PFSK-1 (cell line): ENCODE data around the gene KCNQ1.

Experiments
- FOXP2 ChIP-seq: optimal IDR thresholded peaks from 2 replicates; pipeline ENCODE3; 2011; ENCODE audit warnings: borderline replicate concordance, control low read depth, inconsistent platforms; ENCODE audit not compliant: insufficient read depth; ENCODE audit errors: extremely low read length, extremely low read depth
- POLR2AphosphoS5 ChIP-seq: IDR thresholded peaks from 2 replicates; pipeline ENCODE4 v1.6.1; 2012; ENCODE audit warnings: low read depth, mild to moderate bottlenecking, control low read depth, low read length, moderate library complexity
- SIN3A ChIP-seq: IDR thresholded peaks from 2 replicates; pipeline ENCODE4 v1.6.1; 2012; ENCODE audit warnings: mild to moderate bottlenecking, low read length, moderate library complexity, borderline replicate concordance; ENCODE audit not compliant: insufficient read depth
- TAF1 ChIP-seq: IDR thresholded peaks from 2 replicates; pipeline ENCODE4 v1.6.1; 2012; ENCODE audit warnings: low read length, control low read depth, borderline replicate concordance; ENCODE audit not compliant: insufficient read depth
- TF ChIP-seq, protein P1 (sequence below), 2 experiments: IDR thresholded peaks; 2 replicates each; pipeline versions ENCODE4 v1.6.1 to v1.8.0; 2011 to 2012; ENCODE audit warnings: low read depth in 2 of 2, low read length in 2 of 2, control low read depth in 1 of 2, inconsistent platforms in 1 of 2, mild to moderate bottlenecking in 1 of 2, moderate library complexity in 1 of 2; ENCODE audit not compliant: insufficient read depth in 1 of 2

GRCh38 chr11:2415601-2416380 lies 29.0 kb upstream of the KCNQ1 start:
- TF ChIP-seq TAF1, result no peak
- TF ChIP-seq, protein P1, sequence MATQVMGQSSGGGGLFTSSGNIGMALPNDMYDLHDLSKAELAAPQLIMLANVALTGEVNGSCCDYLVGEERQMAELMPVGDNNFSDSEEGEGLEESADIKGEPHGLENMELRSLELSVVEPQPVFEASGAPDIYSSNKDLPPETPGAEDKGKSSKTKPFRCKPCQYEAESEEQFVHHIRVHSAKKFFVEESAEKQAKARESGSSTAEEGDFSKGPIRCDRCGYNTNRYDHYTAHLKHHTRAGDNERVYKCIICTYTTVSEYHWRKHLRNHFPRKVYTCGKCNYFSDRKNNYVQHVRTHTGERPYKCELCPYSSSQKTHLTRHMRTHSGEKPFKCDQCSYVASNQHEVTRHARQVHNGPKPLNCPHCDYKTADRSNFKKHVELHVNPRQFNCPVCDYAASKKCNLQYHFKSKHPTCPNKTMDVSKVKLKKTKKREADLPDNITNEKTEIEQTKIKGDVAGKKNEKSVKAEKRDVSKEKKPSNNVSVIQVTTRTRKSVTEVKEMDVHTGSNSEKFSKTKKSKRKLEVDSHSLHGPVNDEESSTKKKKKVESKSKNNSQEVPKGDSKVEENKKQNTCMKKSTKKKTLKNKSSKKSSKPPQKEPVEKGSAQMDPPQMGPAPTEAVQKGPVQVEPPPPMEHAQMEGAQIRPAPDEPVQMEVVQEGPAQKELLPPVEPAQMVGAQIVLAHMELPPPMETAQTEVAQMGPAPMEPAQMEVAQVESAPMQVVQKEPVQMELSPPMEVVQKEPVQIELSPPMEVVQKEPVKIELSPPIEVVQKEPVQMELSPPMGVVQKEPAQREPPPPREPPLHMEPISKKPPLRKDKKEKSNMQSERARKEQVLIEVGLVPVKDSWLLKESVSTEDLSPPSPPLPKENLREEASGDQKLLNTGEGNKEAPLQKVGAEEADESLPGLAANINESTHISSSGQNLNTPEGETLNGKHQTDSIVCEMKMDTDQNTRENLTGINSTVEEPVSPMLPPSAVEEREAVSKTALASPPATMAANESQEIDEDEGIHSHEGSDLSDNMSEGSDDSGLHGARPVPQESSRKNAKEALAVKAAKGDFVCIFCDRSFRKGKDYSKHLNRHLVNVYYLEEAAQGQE (IDR thresholded peaks at IDR 0.05; ENCODE audit: insufficient read depth in 1 of 2, low read depth in 2 of 2, low read length in 2 of 2), result no peak
- TF ChIP-seq POLR2AphosphoS5, result no peak
- no peak for TF ChIP-seq SIN3A
- no peak for TF ChIP-seq FOXP2
